Heart left ventricle (tissue), 16 donors: ENCODE measurements around the gene RACGAP1. TPM values are rescaled to one million over a fixed set of nuclear protein-coding genes. Genes with fewer than 3 reads are reported as not detected.

Source experiments
- ATAC-seq, 4 donors: fragments of 200-7000 bp; cut with Tn5 transposase; one replicate each; pipeline ENCODE4 v1.9.1; 2020 to 2022; ENCODE audit warnings: moderate library complexity in 4 of 4, mild to moderate bottlenecking in 3 of 4, moderate number of reproducible peaks in 1 of 4
- DNase-seq, 5 donors: peaks; one replicate each; pipeline ENCODE4 v3.0.0-alpha.2; 2020
- H3K27ac ChIP-seq, 12 donors: fragments of 200-600 bp; sonication (generic) in 4 of 12; one replicate each; pipeline versions ENCODE4 v1.5.0 to v1.8.0; 2016 to 2022; ENCODE audit warnings: mild to moderate bottlenecking in 2 of 12
- H3K27me3 ChIP-seq, 9 donors: fragments of 200-600 bp; sonication (generic) in 2 of 9; one replicate each; pipeline versions ENCODE4 v1.5.1 to v1.8.0; 2016 to 2022; ENCODE audit warnings: mild to moderate bottlenecking in 3 of 9
- H3K36me3 ChIP-seq, 9 donors: fragments of 200-600 bp; sonication (generic) in 2 of 9; one replicate each; pipeline versions ENCODE4 v1.5.0 to v1.8.0; 2018 to 2022; ENCODE audit warnings: mild to moderate bottlenecking in 2 of 9
- H3K4me1 ChIP-seq, 12 donors: fragments of 200-600 bp; sonication (generic) in 4 of 12; one replicate each; pipeline versions ENCODE4 v1.5.0 to v1.8.0; 2016 to 2022; ENCODE audit warnings: mild to moderate bottlenecking in 3 of 12
- H3K4me3 ChIP-seq, 12 donors: fragments of 200-600 bp; sonication (generic) in 4 of 12; one replicate each; pipeline versions ENCODE4 v1.5.0 to v1.8.0; 2017 to 2022; ENCODE audit warnings: mild to moderate bottlenecking in 9 of 12, moderate library complexity in 4 of 12
- H3K9me3 ChIP-seq, 12 donors: fragments of 200-600 bp; sonication (generic) in 4 of 12; one replicate each; pipeline versions ENCODE4 v1.5.0 to v1.8.0; 2016 to 2022; ENCODE audit warnings: mild to moderate bottlenecking in 1 of 12
- POLR2A ChIP-seq, 2 donors: fragments of 450-650 bp; IDR thresholded peaks; one replicate each; pipeline ENCODE4 v1.6.1; 2017; ENCODE audit warnings: antibody characterized with exemption in 2 of 2, mild to moderate bottlenecking in 2 of 2, moderate library complexity in 2 of 2
- WGBS, 4 donors: extraction: QIAGEN DNeasy Blood & Tissue Kit in 2 of 4; methylation state at CpG; one replicate each; pipeline versions ENCODE4 v1.1.5 to v1.1.7; 2013 to 2018; 5-methylcytosine and 5-hydroxymethylcytosine counted together
- intact Hi-C, 10 donors: fragments of 100-400 bp; cut with DNase I; formaldehyde crosslinking; loops; one replicate each; pipeline versions ENCODE4 v1.11.1 to v1.14.2; 2022
- polyA plus RNA-seq, 2 donors: library from polyadenylated mRNA; stranded (reverse); fragments of 200-250 nt; gene quantifications; one replicate each; pipeline ENCODE4 v1.2.3, GENCODE V29; 2013
- total RNA-seq, 9 donors: library from RNA; depleted of rRNA in 2 of 9; stranded (reverse); fragments of >200 nt in 2 of 9; fragmentation: NEBNext Ultra II Directional in 3 of 9; extraction: Animal tissue kit (Norgen Biotek cat#: 25700) in 3 of 9; gene quantifications; one replicate each; pipeline versions ENCODE4 v1.1.0 to v1.2.4, GENCODE V29; 2016 to 2023
- TF ChIP-seq, protein P1 (sequence below), 12 donors: fragments of 200-600 bp; sonication (generic) in 4 of 12; IDR thresholded peaks; one replicate each; pipeline versions ENCODE4 v1.5.0 to v1.8.0; 2018 to 2022; ENCODE audit warnings: antibody characterized with exemption in 12 of 12, mild to moderate bottlenecking in 5 of 12
- donor health status: ischemic (EF 13 %, LVEDD 7.1; RV severe dilation, severe dysfunction).
- donor health status: healthy with polysubstance abuse.
- donor health status: DM: no; HTN: yes; CAD: no.
- donor health status: DM: no; HTN: no; CAD: no.
- donor health status: ischemic (EF 25% LVEDD 6.9; RV normal size, moderate dysfunction).
- donor health status: ischemic (EF 25% LVEDD 5.7; RV mildly dilated, moderate dysfunction).
- donor health status: healthy.
- donor health status: DM: yes; HTN: yes; CAD: no.
- donor health status: ischemic (EF 35%, LVEDD 5.7; RV mildly dilated, moderate dysfunction).
- donor health status: nonischemic (EF 11% LVEDD 7.7; RV severe dilation, severe dysfunction).
- donor health status: DM: yes; HTN: yes; CAD: no.
- donor health status: PGD.
- donor health status: ischemic (EF 29% LVEDD 5.4; RV normal size, mild dysfunction).
- donor health status: nonischemic (EF 23%, LVEDD 6.1; RV moderate dilation, normal function).

Gene RACGAP1
- total and polyA plus RNA-seq, 11 donors: 0.91 to 17.8 (median 5.2) TPM

DNA sequence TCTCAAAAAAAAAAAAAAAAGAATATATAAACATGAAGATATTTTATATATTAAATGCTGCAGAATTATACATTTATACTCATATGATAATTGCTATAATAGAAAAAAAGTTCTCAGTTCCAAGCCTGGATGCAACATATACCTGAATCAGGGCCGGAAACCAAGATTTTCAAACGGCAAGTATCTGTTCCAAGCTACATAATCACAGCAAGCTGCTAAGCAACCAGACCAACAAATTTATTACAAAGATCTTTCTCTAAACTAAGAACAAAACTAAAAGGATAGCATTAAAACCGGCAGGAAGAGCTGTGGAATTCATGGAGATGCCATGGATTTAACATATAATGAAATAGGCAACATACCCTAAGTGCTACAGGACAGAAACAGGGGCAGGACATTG is 7.1 kb downstream of the RACGAP1 start:
- Histone ChIP-seq H3K4me1 (peaks cover 0 to 32% (median 0%) of the 10 kb centered on the region in 12 donors), H3K36me3 (peaks cover 0 to 16% (median 0%) of the 10 kb centered on the region in 9 donors), H3K27ac (peak overlapping the region in 2 of 12 donors; percentile 53 to 88), H3K27me3 (no peaks in the 10 kb centered on the region), H3K4me3 (no peak overlapping the region), H3K9me3 (no peaks in the 10 kb centered on the region)
- TF ChIP-seq, protein P1, sequence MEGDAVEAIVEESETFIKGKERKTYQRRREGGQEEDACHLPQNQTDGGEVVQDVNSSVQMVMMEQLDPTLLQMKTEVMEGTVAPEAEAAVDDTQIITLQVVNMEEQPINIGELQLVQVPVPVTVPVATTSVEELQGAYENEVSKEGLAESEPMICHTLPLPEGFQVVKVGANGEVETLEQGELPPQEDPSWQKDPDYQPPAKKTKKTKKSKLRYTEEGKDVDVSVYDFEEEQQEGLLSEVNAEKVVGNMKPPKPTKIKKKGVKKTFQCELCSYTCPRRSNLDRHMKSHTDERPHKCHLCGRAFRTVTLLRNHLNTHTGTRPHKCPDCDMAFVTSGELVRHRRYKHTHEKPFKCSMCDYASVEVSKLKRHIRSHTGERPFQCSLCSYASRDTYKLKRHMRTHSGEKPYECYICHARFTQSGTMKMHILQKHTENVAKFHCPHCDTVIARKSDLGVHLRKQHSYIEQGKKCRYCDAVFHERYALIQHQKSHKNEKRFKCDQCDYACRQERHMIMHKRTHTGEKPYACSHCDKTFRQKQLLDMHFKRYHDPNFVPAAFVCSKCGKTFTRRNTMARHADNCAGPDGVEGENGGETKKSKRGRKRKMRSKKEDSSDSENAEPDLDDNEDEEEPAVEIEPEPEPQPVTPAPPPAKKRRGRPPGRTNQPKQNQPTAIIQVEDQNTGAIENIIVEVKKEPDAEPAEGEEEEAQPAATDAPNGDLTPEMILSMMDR (IDR thresholded peaks at IDR 0.05): no peak
- TF ChIP-seq POLR2A (IDR thresholded peaks at IDR 0.05): no peak
- 67 to 72% (median 69%) methylated on average over 3 of the region's 3 CpGs for WGBS, 4 donors
- intact Hi-C loops: no loop called here
- ATAC-seq (no peak), DNase-seq (no peak)

DNA sequence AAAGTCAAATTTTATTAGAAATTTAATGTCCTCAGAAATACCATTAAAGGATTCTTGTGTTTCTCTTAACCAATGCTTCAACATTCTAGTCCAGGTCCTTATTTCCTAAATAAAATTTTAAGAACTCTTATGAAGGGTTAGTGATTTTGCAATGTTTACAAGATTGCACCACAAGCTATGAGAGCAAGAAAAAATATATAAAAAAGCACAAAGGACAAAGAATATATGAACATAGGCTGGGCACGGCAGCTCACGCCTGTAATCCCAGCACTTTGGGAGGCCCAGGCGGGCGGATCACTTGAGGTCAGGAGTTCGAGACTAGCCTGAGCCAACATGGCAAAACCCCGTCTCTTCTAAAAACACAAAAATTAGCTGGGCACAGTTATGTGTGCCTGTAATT is 7.7 kb downstream of the RACGAP1 start:
- no peak for ATAC-seq
- no peak overlapping the region for H3K4me3 ChIP-seq
- no peak for DNase-seq
- H3K36me3 ChIP-seq: peaks cover 0 to 16% (median 0%) of the 10 kb centered on the region in 9 donors
- H3K4me1 ChIP-seq: peaks cover 0 to 30% (median 0%) of the 10 kb centered on the region in 12 donors
- H3K9me3 ChIP-seq: no peaks in the 10 kb centered on the region
- H3K27me3 ChIP-seq: no peaks in the 10 kb centered on the region
- intact Hi-C loops: no loop called here
- TF ChIP-seq, protein P1 (IDR thresholded peaks at IDR 0.05): no peak
- no peak for TF ChIP-seq POLR2A (IDR thresholded peaks at IDR 0.05)
- H3K27ac ChIP-seq: peak overlapping the region in 2 of 12 donors; percentile 53 to 88
- WGBS, 4 donors: 89 to 93% (median 92%) methylated on average over 6 of the region's 6 CpGs

DNA sequence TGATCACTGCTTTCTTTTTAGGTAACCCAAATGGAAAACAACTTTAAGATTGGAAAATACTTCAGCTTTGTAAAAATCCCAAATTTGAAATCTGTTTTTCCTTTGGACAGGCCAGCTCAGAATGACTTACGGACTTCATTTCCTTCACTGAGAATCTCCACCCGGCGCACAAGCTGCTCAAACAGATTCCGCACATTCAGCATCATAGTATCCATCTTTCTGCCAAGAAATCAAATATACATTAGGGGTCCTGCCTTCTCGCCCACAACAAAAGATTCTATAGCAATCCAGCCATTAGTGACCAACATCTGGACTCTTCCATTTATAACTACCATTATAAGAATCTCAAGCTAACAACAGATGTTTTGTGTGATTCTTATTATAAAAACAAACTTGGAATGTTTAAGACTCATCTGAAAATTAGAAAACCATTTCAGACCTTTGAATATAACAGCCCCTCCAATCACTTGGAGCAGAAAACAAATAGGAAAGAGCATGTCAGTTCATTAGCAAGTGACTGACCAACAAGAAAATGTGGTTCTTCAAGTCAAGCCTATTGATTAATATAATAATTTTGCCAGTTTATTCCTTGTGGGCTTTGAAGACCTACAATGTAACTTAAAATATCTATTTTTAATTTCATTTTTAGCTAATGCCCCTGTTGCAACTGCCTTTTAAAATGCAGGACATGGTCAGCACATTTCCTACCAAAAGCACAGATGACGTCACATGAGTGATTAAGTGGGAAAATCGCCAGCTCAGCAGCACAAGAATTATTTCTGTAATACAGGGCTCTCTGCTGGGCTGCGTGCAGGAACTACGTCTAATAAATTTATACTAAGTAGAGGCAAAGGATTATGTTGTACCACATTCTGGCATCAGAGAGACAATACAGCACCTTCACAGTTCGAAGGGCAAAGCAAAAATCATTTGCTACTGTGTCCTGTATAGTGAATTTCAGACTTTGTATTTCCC is 8.5 kb downstream of the RACGAP1 start:
- Histone ChIP-seq H3K9me3 (no peaks in the 10 kb centered on the region), H3K27ac (peak overlapping the region in 4 of 12 donors; percentile 4 to 88 (median 50)), H3K4me3 (peak overlapping the region in 2 of 12 donors; percentile 20 to 25), H3K4me1 (peaks cover 0 to 30% (median 0%) of the 10 kb centered on the region in 12 donors), H3K27me3 (no peaks in the 10 kb centered on the region), H3K36me3 (peaks cover 0 to 16% (median 0%) of the 10 kb centered on the region in 9 donors)
- DNase-seq: peak in 4 of 5 donors; percentile 46 to 66 (median 56)
- peak; percentile 44 to 83 (median 71) for ATAC-seq
- no peak for TF ChIP-seq POLR2A (IDR thresholded peaks at IDR 0.05)
- TF ChIP-seq, protein P1 (IDR thresholded peaks at IDR 0.05): no peak
- 57 to 62% (median 60%) methylated on average over 10 of the region's 10 CpGs for WGBS, 4 donors
- intact Hi-C loops: no loop called here

DNA sequence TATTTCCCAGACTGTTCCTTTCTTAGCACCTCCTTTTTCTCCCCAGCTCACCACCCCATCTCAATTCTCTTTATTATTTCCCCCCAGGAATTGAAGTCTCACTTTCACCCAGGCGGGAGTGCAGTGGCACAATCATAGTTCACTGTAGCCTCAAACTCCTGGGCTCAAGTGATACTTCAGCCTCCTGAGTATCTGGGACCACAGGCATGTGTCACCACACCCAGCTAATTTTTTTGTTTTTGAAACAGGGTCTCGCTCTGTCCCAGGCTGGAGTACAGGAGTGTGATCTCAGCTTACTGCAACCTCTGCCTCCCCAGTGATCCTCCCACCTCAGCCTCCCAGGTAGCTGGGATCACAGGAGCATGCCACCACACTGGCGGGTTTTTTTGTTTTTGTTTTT is 11.0 kb downstream of the RACGAP1 start:
- TF ChIP-seq POLR2A (IDR thresholded peaks at IDR 0.05): no peak
- TF ChIP-seq, protein P1 (IDR thresholded peaks at IDR 0.05): no peak
- Histone ChIP-seq H3K4me1 (peaks cover 0 to 30% (median 0%) of the 10 kb centered on the region in 12 donors), H3K36me3 (peaks cover 0 to 16% (median 0%) of the 10 kb centered on the region in 9 donors), H3K27me3 (no peaks in the 10 kb centered on the region), H3K27ac (no peak overlapping the region), H3K4me3 (no peak overlapping the region), H3K9me3 (no peaks in the 10 kb centered on the region)
- no peak for ATAC-seq
- 94 to 99% (median 96%) methylated on average over 3 of the region's 3 CpGs for WGBS, 4 donors
- intact Hi-C loops: no loop called here
- DNase-seq: no peak
